Esophagus squamous epithelium (tissue), 5 donors: Measurements from ENCODE around the gene MBLAC1. TPM values are rescaled to one million over a fixed set of nuclear protein-coding genes. Genes with fewer than 3 reads are reported as not detected.

Experiments used
- DNase-seq: peaks from one replicate; lab custom pipeline; 2025; lab: John Stamatoyannopoulos, UW
- H3K27ac ChIP-seq, 4 donors: fragments of 200-600 bp; sonication (generic); one replicate each; pipeline ENCODE4 v1.5.1; 2016 to 2019; ENCODE audit warnings: mild to moderate bottlenecking in 1 of 4
- H3K27me3 ChIP-seq, 4 donors: fragments of 200-600 bp; sonication (generic); 1 replicate in 3 of 4; 2 replicates in 1 of 4; pipeline versions ENCODE4 v1.5.1 to v1.6.0; 2017 to 2021; ENCODE audit warnings: antibody characterized with exemption in 1 of 4
- H3K36me3 ChIP-seq, 3 donors: fragments of 200-600 bp; sonication (generic); one replicate each; pipeline ENCODE4 v1.5.1; 2016 to 2019
- H3K4me1 ChIP-seq, 3 donors: fragments of 200-600 bp; sonication (generic); one replicate each; pipeline ENCODE4 v1.5.1; 2017 to 2019
- H3K4me3 ChIP-seq, 4 donors: fragments of 200-600 bp; sonication (generic); 1 replicate in 3 of 4; 2 replicates in 1 of 4; pipeline ENCODE4 v1.5.1; 2016 to 2019; ENCODE audit warnings: mild to moderate bottlenecking in 2 of 4, moderate library complexity in 1 of 4
- H3K9me3 ChIP-seq, 3 donors: fragments of 200-600 bp; sonication (generic); one replicate each; pipeline ENCODE4 v1.5.1; 2016 to 2019
- CTCF ChIP-seq, 6 experiments: fragments of 450-650 bp in 4 of 6; fragments of 200-600 bp in 2 of 6; sonication (generic) in 2 of 6; IDR thresholded peaks; one replicate each; pipeline ENCODE4 v1.5.1; 2016 to 2019; ENCODE audit warnings: antibody characterized with exemption in 6 of 6, mild to moderate bottlenecking in 4 of 6, moderate library complexity in 4 of 6
- POLR2A ChIP-seq, 4 donors: fragments of 450-650 bp; IDR thresholded peaks; one replicate each; pipeline ENCODE4 v1.6.1; 2017; ENCODE audit warnings: antibody characterized with exemption in 4 of 4, mild to moderate bottlenecking in 4 of 4, moderate library complexity in 3 of 4
- WGBS, 2 donors: methylation state at CpG; one replicate each; pipeline ENCODE4 v1.1.5; 2018; 5-methylcytosine and 5-hydroxymethylcytosine counted together
- intact Hi-C: fragments of 100-400 bp; cut with DNase I; formaldehyde crosslinking; loops from one replicate; pipeline ENCODE4 v1.15.0; 2022
- total RNA-seq, 4 donors: library from RNA; depleted of rRNA; stranded (reverse); fragments of >200 nt; gene quantifications; one replicate each; pipeline ENCODE4 v1.1.0, GENCODE V29; 2016
- donor health status: DM: yes; HTN: yes; CAD: no.

Gene MBLAC1
- total RNA-seq, 4 donors from 2014 or later: 2.1 to 6.7 (median 2.9) TPM

- TF ChIP-seq POLR2A (IDR thresholded peaks at IDR 0.05): no peak
- no peak for TF ChIP-seq CTCF (IDR thresholded peaks at IDR 0.05)
- Histone ChIP-seq H3K4me3 (peak overlapping the region in 2 of 4 donors; percentile 72 to 89), H3K9me3 (no peaks in the 10 kb centered on the region), H3K27me3 (no peaks in the 10 kb centered on the region), H3K4me1 (peaks cover 22 to 65% (median 24%) of the 10 kb centered on the region in 3 donors), H3K36me3 (peaks cover 0 to 16% (median 0%) of the 10 kb centered on the region in 3 donors), H3K27ac (peak overlapping the region in 3 of 4 donors; percentile 82 to 95 (median 94))
- 18 to 40% methylated on average over 1 of the region's 1 CpG for WGBS, 2 donors
- intact Hi-C loops: no loop called here
- DNase-seq: no peak
Observed at GRCh38 chr7:100120733-100121036, 6.1 kb upstream of the MBLAC1 start.

- H3K27ac ChIP-seq: peak overlapping the region in 2 of 4 donors; percentile 13 to 21
- DNase-seq: no peak
- no peaks in the 10 kb centered on the region for H3K27me3 ChIP-seq
- no peak for TF ChIP-seq POLR2A (IDR thresholded peaks at IDR 0.05)
- TF ChIP-seq CTCF (IDR thresholded peaks at IDR 0.05): no peak
- intact Hi-C loops: no loop called here
- peaks cover 28 to 73% (median 30%) of the 10 kb centered on the region in 3 donors for H3K4me1 ChIP-seq
- no peaks in the 10 kb centered on the region for H3K9me3 ChIP-seq
- peaks cover 0 to 16% (median 0%) of the 10 kb centered on the region in 3 donors for H3K36me3 ChIP-seq
- WGBS, 2 donors: 25 to 84% methylated on average over 6 to 13 of the region's 13 CpGs
- H3K4me3 ChIP-seq: no peak overlapping the region
Observed at GRCh38 chr7:100122067-100122466, 4.7 kb upstream of the MBLAC1 start.

- Histone ChIP-seq H3K4me3 (no peak overlapping the region), H3K4me1 (peaks cover 28 to 74% (median 30%) of the 10 kb centered on the region in 3 donors), H3K27me3 (no peaks in the 10 kb centered on the region), H3K36me3 (peaks cover 0 to 16% (median 0%) of the 10 kb centered on the region in 3 donors), H3K9me3 (no peaks in the 10 kb centered on the region), H3K27ac (no peak overlapping the region)
- TF ChIP-seq POLR2A (IDR thresholded peaks at IDR 0.05) (no peak), CTCF (IDR thresholded peaks at IDR 0.05) (no peak)
- WGBS, 2 donors: 92 to 100% methylated on average over 1 of the region's 1 CpG
- intact Hi-C loops: no loop called here
- no peak for DNase-seq
Observed at GRCh38 chr7:100122568-100122967, 4.2 kb upstream of the MBLAC1 start.

- Histone ChIP-seq H3K4me3 (no peak overlapping the region), H3K9me3 (no peaks in the 10 kb centered on the region), H3K27ac (peak overlapping the region in 3 of 4 donors; percentile 92 to 99 (median 97)), H3K27me3 (no peaks in the 10 kb centered on the region), H3K4me1 (peaks cover 33 to 78% (median 35%) of the 10 kb centered on the region in 3 donors), H3K36me3 (peaks cover 0 to 16% (median 0%) of the 10 kb centered on the region in 3 donors)
- no peak for TF ChIP-seq CTCF (IDR thresholded peaks at IDR 0.05)
- TF ChIP-seq POLR2A (IDR thresholded peaks at IDR 0.05): no peak
- intact Hi-C loops: no loop called here
- no peak for DNase-seq
- 72 to 77% methylated on average over 4 of the region's 4 CpGs for WGBS, 2 donors
Observed at GRCh38 chr7:100124301-100125230, 2.2 kb upstream of the MBLAC1 start.
